RWPE1 (cell line): ENCODE measurements around the gene COL16A1.

Experiments used
- CTCF ChIA-PET: fragments of 350-600 bp; sonication (Branson Sonifier 250); formaldehyde crosslinking; extraction: SDS; loops from one replicate; lab custom pipeline; 2021; lab: Yijun Ruan, JAX
- POLR2A ChIA-PET: fragments of 400-600 bp; formaldehyde crosslinking; extraction: SDS; loops from one replicate; lab custom pipeline; 2020; ENCODE audit warnings: antibody characterized with exemption; ENCODE audit not compliant: low non-redundant PET; lab: Yijun Ruan, JAX
- DNase-seq: peaks from one replicate; pipeline ENCODE4 v3.0.0; 2012; ENCODE audit warnings: low spot score
- H3K27ac ChIP-seq: fragments of 450-650 bp; 2 replicates; pipeline ENCODE4 v1.5.1; 2017
- TF ChIP-seq, protein P1 (sequence below): fragments of 450-650 bp; conservative IDR thresholded peaks from 2 replicates; pipeline ENCODE4 v1.5.1; 2017; ENCODE audit warnings: low read depth, mild to moderate bottlenecking

COL16A1 gene

DNA sequence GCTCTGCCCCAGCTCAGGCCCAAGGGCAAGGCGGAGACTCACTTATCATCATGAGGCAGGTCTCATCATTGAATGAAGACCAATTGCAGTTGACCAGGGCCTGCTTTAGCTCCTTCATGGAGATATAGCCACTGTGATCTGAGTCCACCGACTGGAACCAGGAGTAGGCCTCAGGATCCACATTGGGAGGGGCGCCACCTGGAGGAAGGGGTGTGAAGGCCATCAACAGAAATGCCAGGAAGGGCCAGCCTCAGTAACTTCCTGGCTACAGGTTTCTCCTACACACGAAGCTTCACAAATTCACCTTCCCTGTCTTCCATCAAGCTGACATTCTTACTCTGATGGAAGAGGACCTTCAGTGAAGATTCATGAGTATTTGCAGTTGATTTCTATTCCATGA, 70.7 kb downstream of the COL16A1 start:
- TF ChIP-seq, protein P1, sequence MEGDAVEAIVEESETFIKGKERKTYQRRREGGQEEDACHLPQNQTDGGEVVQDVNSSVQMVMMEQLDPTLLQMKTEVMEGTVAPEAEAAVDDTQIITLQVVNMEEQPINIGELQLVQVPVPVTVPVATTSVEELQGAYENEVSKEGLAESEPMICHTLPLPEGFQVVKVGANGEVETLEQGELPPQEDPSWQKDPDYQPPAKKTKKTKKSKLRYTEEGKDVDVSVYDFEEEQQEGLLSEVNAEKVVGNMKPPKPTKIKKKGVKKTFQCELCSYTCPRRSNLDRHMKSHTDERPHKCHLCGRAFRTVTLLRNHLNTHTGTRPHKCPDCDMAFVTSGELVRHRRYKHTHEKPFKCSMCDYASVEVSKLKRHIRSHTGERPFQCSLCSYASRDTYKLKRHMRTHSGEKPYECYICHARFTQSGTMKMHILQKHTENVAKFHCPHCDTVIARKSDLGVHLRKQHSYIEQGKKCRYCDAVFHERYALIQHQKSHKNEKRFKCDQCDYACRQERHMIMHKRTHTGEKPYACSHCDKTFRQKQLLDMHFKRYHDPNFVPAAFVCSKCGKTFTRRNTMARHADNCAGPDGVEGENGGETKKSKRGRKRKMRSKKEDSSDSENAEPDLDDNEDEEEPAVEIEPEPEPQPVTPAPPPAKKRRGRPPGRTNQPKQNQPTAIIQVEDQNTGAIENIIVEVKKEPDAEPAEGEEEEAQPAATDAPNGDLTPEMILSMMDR, result no peak
- H3K27ac ChIP-seq, result peak overlapping the region; percentile 46; the same call in 1 of the 2 replicates
- CTCF ChIA-PET, result interaction anchor here (0.6 to 0.7 kb wide), 4 partner anchors 23 to 415 kb away, joined by 3 to 4 read pairs (median 3); no protein-coding TSS in a partner anchor
- POLR2A ChIA-PET, result interaction anchor here (0.5 kb wide), 1 partner anchor 12 kb away, joined by 3 read pairs; the partner anchor contains the start of gene PEF1
- DNase-seq, result no peak

DNA sequence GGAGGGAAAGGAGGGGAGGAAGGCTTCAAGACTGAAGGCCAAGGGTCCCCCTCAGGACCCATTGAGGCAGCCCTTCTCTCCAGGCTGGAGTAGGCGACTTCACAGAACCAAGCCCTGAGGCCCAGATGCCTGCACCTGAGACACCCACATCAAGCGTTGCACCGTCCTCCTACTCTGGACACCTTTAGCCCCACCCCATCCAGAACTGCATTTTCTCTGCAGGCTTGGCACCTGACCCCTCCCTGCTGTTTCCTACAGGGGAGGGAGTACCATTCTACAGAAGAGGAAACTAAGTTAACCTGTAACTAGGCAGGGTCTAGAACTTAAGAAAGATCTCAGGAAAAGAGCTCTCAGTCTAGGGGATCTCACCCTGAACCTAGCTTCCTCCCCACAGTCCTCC, 71.2 kb downstream of the COL16A1 start:
- CTCF ChIA-PET, result interaction anchor here (0.6 to 0.7 kb wide), 3 partner anchors 24 to 51 kb away, joined by 3 to 4 read pairs (median 3); no protein-coding TSS in a partner anchor
- POLR2A ChIA-PET, result interaction anchor here (0.5 kb wide), 1 partner anchor 12 kb away, joined by 3 read pairs; the partner anchor contains the start of gene PEF1
- TF ChIP-seq, protein P1, result no peak
- peak overlapping the region; percentile 46 for H3K27ac ChIP-seq
- DNase-seq, result no peak

DNA sequence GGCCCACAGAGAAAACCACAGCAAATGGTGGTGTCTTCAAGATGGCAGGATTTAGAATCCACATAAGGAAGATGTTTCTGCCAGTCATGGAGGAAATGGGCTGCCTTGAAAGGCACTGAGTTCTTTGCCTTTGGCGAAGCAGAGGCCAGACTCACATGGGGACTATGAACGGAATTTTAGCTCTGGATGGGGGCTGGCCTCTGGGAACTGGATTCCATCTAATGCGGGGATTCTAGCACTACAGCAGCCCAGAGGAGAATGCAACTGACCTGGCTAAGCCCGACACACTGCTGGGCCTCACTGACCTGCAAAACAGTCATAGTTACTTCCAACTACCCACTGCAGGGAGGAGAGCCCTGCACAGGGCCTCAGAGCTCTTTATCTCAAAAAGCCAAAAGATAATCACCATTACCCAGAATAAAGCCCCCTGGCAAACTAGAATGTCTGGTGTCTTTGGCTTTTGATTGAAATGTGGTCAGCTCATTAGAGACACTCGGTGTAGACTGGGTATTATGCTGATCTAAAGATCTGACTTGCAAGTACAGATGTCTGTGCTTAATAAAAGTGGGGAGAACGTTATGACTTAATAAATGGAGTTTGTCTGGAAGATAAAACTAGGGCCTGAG, 74.8 kb downstream of the COL16A1 start:
- no peak for DNase-seq
- TF ChIP-seq, protein P1, result no peak
- POLR2A ChIA-PET, result interaction anchor here (0.7 to 1.4 kb wide), 2 partner anchors 15 to 327 kb away, joined by 3 to 5 read pairs; partner anchors contain the start of gene PEF1
- peak overlapping the region; percentile 98 for H3K27ac ChIP-seq
- CTCF ChIA-PET, result interaction anchor here (0.7 kb wide), 1 partner anchor 160 kb away, joined by 4 read pairs; no protein-coding TSS in a partner anchor

DNA sequence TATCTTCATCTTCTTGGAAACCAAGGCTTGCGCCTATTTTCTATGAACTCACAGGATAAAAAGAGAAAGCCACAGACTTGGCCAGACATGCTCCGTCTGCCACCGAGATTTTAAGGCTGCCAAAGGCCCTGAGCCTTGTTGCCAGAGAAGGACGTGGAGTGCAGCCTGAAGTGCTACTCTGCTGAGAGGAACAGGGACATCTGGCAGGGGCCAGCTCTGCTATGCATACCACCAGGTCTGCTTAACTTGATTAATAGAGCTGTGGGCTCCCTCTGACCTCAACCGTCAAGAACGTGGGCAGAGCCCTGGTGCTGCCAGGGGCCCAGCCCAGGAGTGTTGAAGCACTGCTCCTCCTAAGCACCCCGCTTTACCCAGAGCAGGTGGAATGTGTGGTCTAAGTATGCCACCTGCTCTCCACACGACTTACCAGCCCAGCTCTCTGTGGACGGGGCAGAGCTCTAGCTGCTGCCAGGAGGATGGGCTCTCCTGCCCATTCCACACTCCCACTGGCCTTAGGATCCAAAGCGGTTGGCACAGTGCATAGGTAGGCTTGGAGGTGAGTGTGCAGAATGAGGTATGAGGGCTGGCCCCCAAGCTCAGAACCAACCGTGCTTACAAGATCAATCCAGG, 75.8 kb downstream of the COL16A1 start:
- peak overlapping the region; percentile 98 for H3K27ac ChIP-seq
- DNase-seq, result no peak
- POLR2A ChIA-PET, result interaction anchor here (1.4 kb wide), 1 partner anchor 16 kb away, joined by 5 read pairs; the partner anchor contains the start of gene PEF1
- CTCF ChIA-PET, result interaction anchor here (0.6 to 1.0 kb wide), 2 partner anchors 19 to 40 kb away, joined by 3 read pairs; no protein-coding TSS in a partner anchor
- TF ChIP-seq, protein P1, result no peak

DNA sequence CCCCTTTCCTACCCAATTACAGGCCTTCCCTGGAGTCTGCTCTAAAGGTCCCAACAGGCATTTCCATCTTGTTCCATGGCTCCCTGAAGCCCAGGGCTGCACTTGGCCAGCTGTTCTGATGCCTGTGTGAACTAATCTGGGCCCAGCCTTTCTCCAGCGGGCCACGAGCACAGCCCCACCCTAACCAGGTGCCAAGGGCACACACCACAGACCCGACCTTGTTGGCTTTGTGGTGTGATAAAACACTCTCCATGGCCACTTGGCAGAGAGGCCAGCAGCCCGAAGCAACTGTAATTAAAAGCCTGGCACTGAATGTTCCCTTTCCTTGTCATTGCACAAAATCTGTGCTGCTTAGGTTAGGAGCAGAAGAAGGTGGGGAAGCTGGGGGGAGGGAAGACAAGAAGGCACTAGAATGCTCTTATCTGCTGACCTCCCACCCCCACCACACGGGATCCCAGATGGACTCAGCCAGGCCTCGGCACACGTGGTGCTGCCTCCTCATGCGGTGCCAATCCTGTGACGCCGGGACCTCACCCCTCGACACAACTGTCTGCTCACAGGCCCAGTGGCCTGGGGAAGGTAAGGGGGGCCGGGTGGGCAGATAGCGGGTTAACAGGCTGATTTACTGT, 76.4 kb downstream of the COL16A1 start:
- no peak for DNase-seq
- TF ChIP-seq, protein P1, result no peak
- peak overlapping the region; percentile 98 for H3K27ac ChIP-seq
- ChIA-PET CTCF (interaction anchor here (0.5 to 1.0 kb wide), 2 partner anchors 10 to 40 kb away, joined by 3 read pairs; no protein-coding TSS in a partner anchor), POLR2A (interaction anchor here (1.4 kb wide), 1 partner anchor 17 kb away, joined by 5 read pairs; the partner anchor contains the start of gene PEF1)
